ENCODE results near the gene TBC1D8B.

Gene TBC1D8B

DNA sequence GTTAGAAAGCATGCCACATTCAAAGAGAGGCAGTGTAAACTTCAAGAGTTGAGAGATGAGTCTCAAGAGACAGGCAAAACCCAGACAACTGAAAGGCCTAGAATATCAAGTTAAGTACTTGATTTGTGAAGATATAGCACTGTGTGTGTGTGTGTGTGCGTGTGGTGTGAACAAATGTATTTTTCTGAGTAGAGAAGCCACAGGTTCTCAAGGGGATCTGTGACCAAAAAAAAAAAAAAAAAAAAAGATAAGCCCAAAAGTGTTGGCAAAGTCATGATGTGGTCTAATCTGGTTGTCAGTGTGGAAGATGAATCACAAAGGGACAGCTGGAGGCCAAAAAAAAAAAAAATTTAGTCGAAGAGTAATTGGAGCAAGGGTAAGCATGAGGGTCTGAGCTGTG is 96.8 kb downstream of the TBC1D8B start:
- no peak for DNase-seq

DNA sequence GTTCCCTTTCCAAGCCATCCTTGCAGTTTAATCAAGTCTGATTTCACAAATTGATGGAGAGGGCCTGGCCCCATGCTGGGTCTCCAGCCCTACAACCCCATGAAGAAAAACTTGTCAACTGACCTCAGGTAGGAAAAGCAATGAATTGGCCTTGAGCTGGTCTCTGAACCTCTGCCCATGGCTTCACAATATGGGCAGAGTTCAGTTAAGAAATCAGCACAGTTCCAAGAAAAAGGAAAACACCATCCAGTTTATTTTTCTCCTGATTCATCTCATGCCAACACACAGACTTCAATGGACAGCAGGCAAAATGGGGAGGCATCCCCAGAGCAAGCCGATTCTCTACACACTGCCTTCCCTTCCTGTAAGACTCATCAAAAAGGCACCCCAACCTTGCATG is 97.4 kb downstream of the TBC1D8B start:
- DNase-seq: no peak

GRCh38 chrX:106901341-106901740 is 98.9 kb downstream of the TBC1D8B start:
- DNase-seq: no peak

- DNase-seq: no peak
Observed at GRCh38 chrX:106901781-106902219, 99.3 kb downstream of the TBC1D8B start.

GRCh38 chrX:106902684-106903083 is 100.2 kb downstream of the TBC1D8B start:
- DNase-seq: no peak

- DNase-seq: no peak
Observed at GRCh38 chrX:106903291-106903824, 100.9 kb downstream of the TBC1D8B start, which contains the start of gene RIPPLY1. Gene RIPPLY1 (minus strand): TSS chrX:106903341. CDS start chrX:106903287, 54 bp downstream.

DNA sequence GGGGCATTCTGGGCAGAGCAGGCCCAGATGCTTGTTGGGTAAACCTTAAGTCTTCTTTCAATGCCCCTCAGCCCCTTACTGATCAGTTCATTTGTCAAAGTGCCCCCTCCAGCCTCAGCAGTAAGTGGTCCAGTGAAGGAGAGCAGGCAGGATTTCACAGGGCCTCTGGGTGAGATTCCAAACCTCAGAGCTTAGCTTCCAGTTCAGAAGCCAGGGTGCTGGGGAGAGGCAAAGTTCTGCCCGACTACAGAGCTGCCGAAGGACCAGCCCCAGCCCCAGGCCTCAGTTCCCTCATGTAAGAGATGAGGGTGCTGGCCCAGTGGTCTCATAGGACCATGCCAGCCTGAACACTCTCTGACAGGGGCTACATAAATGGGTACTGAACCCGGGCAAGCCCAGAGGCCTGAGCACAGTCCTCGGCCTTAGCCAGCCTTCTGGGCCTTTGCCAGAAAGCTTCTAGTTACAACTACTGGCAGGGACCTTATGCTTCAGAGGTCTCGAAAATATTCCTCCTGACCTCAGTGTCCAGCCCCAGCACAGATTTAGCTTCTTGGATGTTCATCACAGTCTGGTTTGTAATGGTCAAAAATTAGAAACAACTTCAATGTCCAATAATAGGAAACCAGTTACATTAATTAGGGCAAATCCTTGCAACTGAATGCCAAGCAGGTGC is 101.5 kb downstream of the TBC1D8B start:
- DNase-seq: no peak

- DNase-seq: no peak
Observed at GRCh38 chrX:106905064-106905708, 102.7 kb downstream of the TBC1D8B start.

DNA sequence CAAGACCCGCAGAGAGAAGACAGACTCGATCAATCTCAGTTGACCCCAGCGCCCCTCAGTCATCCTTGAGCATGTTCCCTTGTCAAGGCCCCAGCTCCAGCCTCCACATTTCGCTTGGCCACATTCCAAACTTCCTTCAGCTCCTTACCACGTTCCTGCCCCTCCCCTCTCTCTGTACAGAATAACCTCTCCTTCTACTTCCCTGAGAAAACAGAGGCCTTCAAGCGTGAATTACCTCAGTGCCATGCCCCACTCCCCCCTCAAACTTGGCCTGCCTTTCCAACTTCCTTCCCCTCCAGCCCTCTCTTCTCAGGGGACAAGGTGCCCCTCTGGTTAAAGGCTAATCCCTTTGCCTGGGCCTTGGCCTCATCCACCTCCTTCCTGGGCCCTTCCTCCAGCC is 103.9 kb downstream of the TBC1D8B start:
- no peak for DNase-seq

GRCh38 chrX:106912864-106913263 is 110.4 kb downstream of the TBC1D8B start:
- DNase-seq: no peak

- DNase-seq: no peak
Observed at GRCh38 chrX:106917830-106918500, 115.5 kb downstream of the TBC1D8B start.

DNA sequence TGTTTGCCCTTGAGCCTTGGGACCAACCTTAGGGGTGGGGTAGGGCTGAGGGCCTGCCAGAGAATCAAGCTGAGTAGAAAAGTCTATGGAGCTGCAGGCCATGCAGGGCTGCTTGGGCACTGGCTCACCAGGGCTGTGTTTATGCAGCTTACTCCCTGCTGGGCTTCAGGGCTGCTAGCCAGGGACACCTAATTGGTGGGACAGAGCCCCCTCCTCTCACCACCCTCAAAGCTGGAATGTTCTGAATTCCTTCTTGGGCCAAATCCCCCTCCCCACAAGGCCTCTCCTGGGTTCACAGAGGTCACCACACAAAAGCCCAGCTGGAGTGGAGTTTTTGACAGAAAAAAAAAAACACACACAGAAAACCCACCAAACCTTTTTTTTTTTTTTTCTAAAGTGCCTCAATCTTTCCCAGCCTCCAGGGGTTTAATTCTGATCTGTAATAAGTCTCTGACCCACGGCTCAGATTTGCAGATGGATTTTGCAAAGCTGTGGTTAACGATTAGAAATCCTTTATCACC is 117.5 kb downstream of the TBC1D8B start, which contains the start of gene CLDN2:
CLDN2 (plus strand) TSS at position 471 of the 521 bp plus-strand sequence. CDS start 7,827 bp downstream, outside the sequence.
- DNase-seq: no peak

GRCh38 chrX:106921637-106922036 is 119.2 kb downstream of the TBC1D8B start:
- no peak for DNase-seq
